GM19043 (cell line): ENCODE measurements around the gene CPLANE1.
"Not testable (repeated sequence)": the region's sequence is repeated elsewhere in the genome, so short reads cannot be mapped to it uniquely, and the experiment has no call there.

Source experiments
- ATAC-seq: cut with Tn5 transposase; IDR thresholded peaks from one replicate; pipeline ENCODE4 v1.9.1; 2021; ENCODE audit warnings: low read depth; ENCODE audit not compliant: unreplicated experiment

The CPLANE1 gene

DNA sequence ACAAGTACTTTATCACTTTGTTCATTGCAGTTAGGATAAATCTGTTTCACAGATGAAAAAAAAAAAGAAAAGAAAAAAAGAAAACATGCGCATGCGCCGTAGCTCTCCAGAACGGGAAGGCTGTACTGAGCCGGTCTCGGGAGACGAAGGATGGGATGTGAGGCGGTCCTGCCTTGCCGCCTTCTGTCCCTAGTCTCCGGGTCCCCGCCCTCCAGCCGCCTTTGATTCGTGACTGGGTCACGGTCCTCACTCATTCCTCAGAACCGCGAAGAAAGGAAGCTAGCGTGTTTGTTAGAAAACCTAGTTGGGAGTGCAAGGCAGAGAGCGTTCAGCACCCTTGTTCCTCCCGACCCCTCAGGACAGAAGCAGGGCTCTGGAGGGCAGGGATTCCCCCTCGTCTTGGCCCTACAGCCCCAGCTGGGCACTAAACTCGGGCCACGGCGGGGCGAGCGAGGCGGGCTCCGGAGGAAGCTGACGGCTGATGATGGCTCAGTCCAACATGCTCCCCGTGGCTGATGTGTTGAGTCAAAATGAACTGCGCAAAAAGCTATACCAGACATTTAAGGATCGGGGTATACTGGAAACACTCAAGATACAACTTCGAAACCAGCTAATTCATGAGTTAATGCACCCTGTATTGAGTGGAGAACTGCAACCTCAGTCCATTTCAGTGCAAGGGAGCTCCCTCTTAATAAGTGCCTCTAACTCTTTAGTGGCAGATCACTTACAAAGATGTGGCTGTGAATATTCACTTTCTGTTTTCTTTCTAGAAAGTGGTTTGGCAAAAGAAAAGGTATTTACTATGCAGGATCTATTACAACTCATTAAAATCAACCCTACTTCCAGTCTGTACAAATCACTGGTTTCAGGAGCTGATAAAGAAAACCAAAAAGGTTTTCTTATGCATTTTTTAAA lies 40.0 kb downstream of the CPLANE1 start:
- ATAC-seq, result no peak

DNA sequence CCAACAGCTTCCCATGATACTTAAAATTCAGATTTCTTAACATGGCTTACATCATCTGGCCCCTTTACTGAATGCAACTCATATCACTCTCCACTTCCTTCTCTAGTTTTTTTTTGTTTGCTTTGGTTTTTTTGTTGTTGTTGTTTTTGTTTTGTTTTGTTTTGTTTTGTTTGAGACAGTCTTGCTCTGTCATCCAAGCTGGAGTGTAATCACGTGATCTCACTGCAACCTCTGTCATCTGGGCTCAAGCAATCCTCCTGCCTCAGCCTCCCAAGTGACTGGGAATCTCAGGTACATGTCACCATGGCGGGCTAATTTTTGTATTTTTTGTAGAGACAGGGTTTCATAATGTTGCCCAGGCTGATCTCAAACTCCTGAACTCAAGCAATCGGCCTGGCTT lies 41.4 kb downstream of the CPLANE1 start:
- ATAC-seq, result no peak

DNA sequence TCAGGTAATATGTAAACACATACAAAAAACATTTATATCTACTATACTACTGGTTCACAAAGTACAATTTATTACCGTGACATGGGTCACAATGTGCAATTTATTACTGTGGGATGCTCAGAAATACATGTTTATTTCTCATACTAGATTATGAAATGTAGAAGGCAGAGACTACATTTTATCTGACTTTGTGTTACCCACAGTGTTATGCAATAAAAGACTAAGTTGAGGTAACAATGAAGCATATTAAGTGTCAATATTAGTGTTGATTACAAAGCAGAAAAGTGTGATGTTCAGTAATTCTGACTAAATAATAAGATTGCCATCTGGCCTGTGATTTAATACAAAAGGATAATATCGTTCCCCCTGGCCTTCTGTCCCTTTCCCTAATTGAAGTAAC lies 42.4 kb downstream of the CPLANE1 start:
- no peak for ATAC-seq

DNA sequence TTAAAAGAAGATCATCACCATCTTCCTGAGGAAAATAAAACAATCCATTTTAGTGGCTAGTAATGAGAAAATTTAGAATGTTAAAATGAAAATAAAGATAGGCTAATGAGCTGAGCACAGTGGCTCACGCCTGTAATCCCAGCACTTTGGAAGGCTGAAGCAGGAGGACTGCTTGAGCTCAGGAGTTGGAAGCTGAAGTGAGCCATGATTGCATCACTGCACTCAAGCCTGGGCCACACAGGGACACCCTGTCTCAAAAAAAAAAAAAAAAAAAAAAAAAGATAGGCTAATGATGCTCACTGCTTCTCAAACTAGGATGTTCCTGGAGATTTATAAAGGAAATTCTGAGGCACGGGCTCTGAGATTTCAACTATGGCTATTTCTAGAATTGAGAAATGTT lies 50.3 kb downstream of the CPLANE1 start:
- no peak for ATAC-seq

DNA sequence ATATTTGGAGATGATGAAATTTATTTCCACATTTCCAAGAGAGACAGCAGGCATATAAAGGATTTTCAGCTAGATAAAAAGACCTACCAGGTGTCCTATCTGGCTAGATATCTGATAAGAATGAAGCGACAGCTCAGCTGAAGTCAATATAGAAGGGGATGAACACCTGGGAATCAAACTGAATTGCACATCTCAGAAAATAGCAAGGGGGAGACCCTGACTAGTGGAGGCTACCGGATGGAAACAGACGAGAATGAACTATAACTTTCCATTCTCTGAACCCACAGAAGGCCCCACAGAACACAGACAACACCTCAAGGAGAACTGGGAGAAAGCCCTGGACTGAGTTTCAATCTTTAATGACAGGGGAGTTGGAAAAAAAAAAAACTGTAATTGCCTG lies 51.1 kb downstream of the CPLANE1 start:
- ATAC-seq, result peak; percentile 51

DNA sequence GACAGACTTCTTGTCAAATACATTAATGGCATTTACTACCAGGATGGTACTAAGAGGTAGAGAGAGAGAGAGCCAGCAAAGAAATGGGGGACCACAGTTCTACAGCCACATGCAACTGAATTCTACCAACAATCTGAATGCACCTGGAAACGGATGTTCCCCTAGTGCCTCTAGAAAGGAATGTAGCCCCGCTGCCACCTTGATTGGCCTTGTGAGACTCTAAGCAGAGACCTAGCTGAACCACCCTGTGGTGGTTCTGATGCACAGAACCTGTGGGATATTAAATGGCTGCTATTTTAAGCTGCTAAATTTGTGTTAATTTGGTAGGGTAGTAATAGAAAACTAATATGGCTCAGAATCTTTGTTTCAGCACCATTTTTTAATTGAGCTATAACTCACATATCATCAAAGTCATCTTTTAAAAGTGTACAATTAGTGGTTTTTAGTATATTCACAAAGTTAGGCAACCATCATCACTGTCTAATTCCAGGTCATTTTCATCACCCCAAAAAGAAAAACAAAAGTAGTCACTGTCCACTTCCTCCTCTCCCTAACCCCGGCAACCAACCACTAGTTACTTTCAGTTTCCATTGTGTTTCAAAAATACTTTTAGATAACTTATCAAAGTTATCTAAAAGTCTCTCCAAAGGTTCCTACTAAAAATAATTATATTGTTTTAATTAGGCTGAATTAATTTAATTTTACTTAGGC lies 51.7 kb downstream of the CPLANE1 start:
- ATAC-seq, result peak; percentile 81

DNA sequence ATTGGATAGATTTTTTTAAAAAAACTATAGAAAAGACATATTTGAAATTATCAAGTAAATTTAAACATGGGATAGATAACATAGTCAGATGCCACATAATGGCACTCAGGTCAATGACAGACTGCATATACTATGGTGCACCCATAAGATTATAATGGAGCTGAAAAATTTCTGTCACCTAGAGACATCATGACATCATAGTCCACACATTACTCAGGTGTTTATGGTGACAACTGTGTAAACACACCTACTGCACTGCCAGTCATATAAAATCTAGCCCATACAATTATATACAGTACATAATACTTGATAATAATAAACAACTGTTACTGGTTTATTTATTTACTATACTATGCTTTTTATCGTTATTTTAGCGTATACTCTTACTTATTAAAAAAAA lies 58.6 kb downstream of the CPLANE1 start:
- ATAC-seq, result no peak

DNA sequence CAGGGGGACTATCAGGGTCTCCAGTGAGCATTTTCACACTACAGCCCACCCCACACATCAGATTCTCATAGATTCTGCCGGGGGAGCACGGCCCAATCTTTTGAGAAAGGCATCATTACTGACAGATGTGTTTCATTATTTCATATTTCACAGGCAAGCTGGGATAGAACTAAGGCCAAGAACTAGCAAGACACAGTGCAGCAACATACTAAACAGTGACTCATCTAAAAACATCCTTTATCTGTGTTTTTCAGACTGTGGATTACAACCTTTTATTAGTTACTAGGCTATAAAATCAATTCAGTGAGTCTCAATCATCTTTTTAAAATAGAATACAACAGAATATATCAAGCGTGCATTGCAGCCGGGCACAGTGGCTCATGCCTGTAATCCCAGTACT lies 59.8 kb downstream of the CPLANE1 start:
- ATAC-seq, result no peak

DNA sequence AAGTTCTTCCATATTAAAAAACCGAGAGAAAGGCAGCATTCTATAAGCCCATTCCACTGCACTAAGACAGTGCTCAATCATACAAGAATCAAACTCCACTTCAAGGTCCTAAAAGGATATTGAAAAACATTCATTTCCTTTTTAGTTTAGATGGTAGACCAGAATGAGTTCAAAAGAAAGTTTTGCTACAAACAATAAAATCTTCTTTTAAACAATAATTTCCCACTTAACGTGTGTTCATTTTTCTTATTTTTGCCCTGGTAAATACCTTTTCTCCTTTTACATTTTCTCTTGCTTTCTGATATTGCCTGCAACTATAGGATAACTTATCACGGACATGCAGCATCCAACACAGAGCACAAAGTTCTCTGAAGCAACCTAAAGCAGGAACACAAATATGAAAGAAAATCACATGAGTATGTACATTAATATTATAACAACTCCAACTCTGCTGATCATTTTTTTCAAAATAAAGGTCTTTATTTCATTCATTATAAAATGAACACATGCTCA lies 61.7 kb downstream of the CPLANE1 start:
- no peak for ATAC-seq

DNA sequence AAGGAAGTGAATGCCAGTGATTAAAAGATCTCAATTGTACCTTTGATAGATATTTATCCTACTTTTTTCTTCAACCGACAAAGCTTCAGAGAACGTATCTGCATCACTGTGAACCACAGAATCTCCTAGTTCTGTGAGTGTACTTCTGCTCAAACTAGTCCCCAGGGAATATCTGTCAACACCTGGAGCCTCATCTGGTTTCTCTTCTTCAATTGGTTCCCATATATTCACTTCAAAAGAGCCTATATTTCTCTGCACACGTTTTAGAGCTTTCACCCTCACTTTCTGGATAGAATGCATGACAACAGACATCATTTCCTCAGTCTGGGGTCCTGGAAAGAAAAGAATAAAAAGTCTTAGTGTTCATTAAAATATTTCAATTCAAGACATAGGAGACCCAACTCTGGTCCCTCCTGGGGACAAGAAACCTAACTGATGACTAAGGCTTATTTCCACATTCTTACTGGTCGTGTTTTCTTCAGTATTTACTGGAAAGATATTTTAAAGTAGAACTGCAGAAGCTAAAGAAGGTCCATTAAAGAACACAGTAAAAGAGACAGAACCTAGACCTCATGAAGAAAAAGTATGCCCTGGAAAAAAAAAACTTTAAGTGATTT lies 64.3 kb downstream of the CPLANE1 start:
- peak; percentile 87 for ATAC-seq

DNA sequence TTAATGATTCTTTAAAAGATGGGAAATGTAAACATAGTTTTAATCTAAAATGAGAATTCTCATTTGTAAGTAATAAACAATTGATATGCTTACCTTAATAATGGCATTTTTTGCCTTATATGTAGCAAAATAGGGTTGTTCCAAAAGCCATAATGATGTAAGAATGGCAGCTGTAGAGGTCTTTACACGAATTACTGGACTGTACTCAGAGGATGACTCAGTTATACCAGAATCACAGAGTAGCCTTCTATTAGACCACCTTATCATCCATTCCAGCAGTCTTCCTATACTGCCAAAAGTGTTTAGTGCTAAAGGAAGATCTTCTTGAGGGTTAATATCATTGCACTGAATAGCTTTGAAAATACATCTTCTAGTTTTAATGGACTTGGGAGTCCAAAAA lies 66.5 kb downstream of the CPLANE1 start:
- ATAC-seq, result no peak

DNA sequence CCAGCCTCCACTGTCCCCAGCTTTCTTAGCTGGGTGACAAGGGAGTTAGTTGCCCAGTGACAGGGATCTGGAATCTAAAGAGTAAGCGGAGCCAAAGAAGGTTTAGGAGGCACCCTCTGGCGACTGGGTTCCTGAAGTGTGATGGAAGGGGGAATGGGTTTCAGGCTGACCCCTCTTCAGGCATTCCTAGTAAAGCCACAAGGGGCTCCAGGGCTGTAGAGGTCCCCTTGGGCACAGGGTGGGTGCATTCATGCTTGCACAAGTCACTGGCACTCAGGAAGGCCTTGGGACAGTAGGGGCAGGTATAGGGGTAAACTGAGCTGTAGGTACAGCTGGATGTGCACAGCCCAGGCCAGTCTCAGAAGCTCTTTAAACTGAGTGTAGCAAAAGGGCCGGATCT lies 74.2 kb downstream of the CPLANE1 start:
- ATAC-seq, result no peak

DNA sequence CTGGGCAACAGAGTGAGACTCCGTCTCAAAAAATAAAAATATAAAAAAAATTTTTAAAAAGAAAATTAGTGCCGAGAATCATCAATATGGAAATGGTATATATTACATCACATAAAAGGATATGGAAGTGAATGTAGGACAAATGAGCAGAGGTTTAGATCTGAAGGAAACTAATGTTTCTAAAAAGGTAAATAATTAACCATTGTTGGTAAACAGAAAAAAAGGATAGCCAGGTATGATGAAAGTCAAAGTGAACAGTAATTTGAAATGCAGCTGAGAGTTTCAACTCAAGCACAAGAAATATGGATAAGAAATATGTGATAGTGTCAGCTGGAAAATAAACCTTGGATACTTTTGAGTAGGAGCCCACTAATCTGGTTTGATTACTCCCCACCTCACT lies 76.2 kb downstream of the CPLANE1 start:
- ATAC-seq, result no peak

DNA sequence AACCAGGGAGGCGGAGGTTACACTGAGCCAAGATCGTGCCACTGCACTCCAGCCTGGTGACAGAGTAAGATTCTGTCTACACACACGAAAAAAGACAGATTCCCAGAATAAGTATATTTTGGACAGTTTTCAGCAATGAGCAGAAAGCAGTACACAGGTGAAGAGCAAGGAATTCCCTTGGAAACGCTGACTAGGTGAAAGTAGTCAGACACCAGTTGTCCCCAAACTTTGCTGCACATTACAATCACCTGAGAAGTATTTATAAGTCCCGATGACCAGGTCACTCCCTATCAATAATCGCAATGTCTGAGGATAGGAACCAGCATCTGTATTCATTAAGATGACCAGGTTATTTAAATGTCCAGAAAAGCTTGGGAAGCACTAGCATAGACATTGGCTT lies 78.3 kb downstream of the CPLANE1 start:
- ATAC-seq, result no peak

DNA sequence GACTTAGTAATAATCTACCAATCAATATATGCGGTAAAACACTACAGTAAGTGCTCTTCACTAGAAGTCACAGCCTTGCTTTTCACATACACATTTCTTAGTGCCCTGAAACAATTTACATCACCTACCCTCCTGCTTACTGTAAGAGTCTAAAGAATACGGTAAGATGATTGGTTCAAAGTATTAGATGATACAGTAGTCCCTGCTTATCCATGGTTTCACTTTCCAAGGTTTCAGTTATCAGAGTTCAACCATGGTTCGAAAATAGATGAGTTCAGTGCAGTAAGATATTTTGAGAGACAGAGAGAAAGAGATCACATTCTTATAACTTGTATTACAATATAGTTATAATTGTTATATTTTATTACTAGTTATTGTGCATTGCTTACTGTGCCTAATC lies 83.0 kb downstream of the CPLANE1 start:
- no peak for ATAC-seq

DNA sequence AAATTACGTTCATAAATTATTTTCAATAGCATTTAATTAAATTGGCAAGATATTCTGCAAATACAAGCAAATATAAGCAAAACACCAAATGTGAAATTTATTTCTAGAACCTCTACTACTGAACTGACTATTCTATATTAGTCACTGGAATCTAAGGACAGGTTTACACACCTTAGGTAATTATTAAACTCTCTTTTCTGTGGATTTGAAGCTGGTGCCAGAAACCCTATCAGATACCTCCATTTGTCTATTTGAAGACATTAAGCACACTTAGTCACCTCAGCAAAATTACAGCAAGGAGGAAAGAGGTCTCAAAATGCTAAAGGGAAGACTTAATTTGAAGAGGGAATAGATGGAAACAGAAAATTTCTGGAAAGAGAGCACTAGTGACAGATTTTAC lies 83.4 kb downstream of the CPLANE1 start:
- ATAC-seq, result no peak

DNA sequence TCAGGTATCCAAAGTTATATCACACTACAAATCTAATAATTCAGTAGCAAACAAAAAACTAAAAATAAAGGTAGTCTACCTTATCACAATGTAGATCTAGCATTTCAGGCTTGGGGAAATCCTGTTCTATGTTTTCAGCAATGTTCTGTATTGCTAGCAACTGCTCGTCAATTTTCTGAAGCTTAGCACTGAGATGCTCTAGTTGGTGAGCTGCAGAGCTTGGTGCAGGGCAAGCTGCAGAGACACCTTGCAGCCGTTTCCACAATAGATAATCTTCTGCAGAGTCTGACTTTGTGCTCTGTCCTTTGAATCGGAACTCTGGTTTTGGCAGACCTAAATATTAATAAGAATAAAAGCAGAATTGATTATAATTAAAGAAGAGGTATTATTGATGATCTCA lies 95.5 kb downstream of the CPLANE1 start:
- no peak for ATAC-seq

DNA sequence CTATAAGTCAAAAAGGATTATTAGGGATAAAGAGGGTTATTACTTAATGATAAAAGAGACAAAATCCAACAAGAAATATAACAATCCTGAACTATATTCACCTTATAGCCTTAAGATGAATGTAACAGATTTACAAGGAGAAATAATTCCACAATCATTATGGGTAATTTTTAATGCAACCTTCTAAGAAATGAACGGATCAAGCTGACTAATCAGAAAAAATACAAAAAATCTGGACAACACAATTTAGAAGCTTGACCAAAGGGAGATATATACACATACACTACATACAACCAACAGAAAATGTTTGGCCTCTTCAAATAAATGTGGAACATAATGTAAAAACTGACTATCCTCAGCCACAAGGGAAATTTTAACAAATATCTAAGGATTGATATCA lies 102.3 kb downstream of the CPLANE1 start:
- ATAC-seq, result no peak

DNA sequence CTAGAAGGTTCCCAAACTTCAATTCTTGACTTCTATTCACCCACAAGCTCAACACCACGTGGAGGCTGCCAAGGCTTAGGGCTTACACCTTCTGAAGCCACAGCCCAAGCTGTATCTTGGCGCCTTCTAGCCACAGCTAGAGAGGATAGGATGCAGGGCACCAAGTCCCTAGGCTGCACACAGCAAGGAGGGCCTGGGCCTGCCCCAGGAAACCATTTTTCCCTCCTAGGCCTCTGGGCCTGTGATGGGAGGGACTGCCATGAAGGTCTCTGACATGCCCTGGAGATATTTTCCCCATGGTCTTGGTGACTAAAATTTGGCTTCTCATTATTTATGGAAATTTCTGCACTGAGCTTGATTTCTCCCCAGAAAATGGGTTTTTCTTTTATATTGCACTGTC lies 112.5 kb downstream of the CPLANE1 start:
- no peak for ATAC-seq

DNA sequence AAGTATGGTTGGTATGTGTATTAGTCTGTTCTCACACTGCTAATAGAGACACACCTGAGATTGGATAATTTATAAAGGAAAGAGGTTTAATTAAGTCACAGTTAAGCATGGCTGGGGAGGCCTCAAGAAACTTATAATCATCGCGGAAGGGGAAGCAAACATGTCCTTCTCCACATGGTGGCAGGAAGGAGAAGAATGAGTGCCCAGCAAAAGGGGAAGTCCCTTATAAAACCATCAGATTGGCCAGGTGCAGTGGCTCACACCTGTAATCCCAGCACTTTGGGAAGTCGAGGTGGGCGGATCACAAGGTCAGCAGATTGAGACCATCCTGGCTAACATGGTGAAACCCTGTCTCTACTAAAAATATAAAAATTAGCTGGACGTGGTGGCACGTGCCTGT lies 113.9 kb downstream of the CPLANE1 start:
- ATAC-seq, result not testable (repeated sequence)

DNA sequence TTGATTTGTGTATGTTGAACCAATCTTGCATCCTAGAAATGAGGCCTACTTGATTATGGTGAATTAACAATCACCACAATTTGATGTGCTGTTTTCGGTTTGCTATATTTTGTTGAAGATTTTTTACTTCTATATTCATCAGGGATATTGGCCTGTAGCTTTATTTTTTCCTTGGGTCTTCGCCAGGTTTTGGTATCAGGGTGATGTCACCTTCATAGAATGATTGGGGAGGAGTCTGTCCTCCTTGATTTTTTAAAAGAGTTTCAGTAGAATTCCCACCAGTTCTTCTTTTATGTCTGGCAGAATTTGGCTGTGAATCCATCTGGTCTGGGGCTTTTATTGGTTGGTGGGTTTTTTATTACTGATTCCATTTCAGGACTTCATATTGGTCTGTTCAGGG lies 115.2 kb downstream of the CPLANE1 start:
- no peak for ATAC-seq
